ENCODE data around the gene RABGEF1. TPM values are rescaled to one million over a fixed set of nuclear protein-coding genes. Genes with fewer than 3 reads are reported as not detected.
"Not testable (repeated sequence)": the region's sequence is repeated elsewhere in the genome, so short reads cannot be mapped to it uniquely, and the experiment has no call there.

The RABGEF1 gene
- total RNA-seq, 1 experiment from 2014 or later: 35.2 TPM

DNA sequence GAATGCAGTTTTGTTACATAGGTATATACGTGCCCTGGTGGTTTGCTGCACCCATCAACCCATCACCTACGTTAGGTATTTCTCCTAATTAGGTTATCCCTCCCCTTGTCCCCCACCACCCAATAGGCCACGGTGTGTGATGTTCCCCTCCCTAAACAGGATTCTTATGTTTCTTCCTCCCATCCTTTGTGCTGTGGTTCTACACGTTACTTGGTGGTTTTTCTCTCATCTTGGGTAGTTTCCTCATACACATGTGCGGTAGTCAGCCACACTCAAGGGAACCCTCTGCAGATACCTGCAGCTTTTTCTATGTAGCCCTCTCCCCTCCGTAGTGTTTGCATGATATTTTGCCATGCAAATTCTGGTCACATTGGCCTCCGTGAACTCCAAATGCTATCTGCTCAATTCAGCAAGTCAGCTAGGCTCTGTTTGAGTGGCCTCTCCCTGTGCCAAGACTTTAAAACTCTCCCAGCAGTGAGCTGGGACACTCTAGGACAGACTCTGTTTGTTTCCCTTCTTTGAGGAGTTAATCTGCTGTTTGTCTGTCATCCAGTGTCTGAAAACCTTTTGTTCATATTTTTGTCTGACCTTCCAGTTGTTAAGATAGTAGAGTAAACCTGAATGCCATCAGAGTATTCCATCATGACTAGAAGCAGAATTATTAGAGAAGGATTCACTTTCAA lies 41.0 kb downstream of the RABGEF1 start:
- Histone ChIP-seq H3K27ac (no peak overlapping the region), H3K9me3 (ENCODE audit: insufficient read depth, low read depth) (no peaks in the 10 kb centered on the region), H3K4me1 (replicated peaks; ENCODE audit: insufficient read depth) (no peaks in the 10 kb centered on the region), H3K36me3 (ENCODE audit: low read depth) (peaks cover 3% of the 10 kb centered on the region; the same call in 1 of the 2 replicates), H3K79me2 (ENCODE audit: low read depth) (no peaks in the 10 kb centered on the region), H3K9me2 (ENCODE audit: insufficient read depth) (no peaks in the 10 kb centered on the region), H4K20me1 (ENCODE audit: insufficient read depth) (0 out of 2 replicates have a peak, but pooled peaks cover 4% of the 10 kb centered on the region), H3K4me2 (no peak overlapping the region), H2AFZ (no peak overlapping the region), H3F3A (ENCODE audit: insufficient read depth, low read depth) (no peaks in the 10 kb centered on the region), H3K4me3 (no peak overlapping the region), H3K27me3 (ENCODE audit: insufficient read depth, low read depth) (no peaks in the 10 kb centered on the region)
- POLR2A ChIA-PET (ENCODE audit: unreplicated experiment): no interaction called here
- no TSS peak for BruUV-seq (replicated peaks)
- CTCF ChIA-PET: no interaction called here
- intact Hi-C loops (cut with micrococcal nuclease; ENCODE audit: unreplicated experiment): no loop called here
- DNase-seq: no peak
- TF ChIP-seq, protein P1, sequence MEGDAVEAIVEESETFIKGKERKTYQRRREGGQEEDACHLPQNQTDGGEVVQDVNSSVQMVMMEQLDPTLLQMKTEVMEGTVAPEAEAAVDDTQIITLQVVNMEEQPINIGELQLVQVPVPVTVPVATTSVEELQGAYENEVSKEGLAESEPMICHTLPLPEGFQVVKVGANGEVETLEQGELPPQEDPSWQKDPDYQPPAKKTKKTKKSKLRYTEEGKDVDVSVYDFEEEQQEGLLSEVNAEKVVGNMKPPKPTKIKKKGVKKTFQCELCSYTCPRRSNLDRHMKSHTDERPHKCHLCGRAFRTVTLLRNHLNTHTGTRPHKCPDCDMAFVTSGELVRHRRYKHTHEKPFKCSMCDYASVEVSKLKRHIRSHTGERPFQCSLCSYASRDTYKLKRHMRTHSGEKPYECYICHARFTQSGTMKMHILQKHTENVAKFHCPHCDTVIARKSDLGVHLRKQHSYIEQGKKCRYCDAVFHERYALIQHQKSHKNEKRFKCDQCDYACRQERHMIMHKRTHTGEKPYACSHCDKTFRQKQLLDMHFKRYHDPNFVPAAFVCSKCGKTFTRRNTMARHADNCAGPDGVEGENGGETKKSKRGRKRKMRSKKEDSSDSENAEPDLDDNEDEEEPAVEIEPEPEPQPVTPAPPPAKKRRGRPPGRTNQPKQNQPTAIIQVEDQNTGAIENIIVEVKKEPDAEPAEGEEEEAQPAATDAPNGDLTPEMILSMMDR (conservative IDR thresholded peaks at IDR 0.05): no peak
- no peak for TF ChIP-seq EZH2 (IDR thresholded peaks at IDR 0.05; ENCODE audit: low read depth)

DNA sequence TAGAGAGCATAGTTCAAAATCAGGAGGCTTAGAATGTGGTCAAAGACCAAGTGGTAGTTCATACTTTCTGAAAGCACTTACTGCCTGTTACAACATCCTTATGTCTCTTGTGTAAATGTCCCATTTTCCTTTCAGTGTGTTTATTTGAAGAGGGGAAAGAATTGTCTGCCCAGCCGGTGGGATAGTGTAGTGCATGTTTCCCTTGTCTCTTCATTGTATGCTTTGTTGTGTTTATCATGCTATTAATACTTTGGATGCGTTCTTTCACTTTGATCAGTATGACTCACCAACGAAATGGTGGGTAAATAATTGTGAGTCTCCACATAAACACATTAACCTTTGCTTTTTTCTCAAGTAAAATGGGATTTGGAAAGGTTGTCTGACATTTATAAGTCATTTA lies 42.3 kb downstream of the RABGEF1 start:
- POLR2A ChIA-PET (ENCODE audit: unreplicated experiment); intact Hi-C loops (cut with micrococcal nuclease; ENCODE audit: unreplicated experiment): not testable (repeated sequence)

DNA sequence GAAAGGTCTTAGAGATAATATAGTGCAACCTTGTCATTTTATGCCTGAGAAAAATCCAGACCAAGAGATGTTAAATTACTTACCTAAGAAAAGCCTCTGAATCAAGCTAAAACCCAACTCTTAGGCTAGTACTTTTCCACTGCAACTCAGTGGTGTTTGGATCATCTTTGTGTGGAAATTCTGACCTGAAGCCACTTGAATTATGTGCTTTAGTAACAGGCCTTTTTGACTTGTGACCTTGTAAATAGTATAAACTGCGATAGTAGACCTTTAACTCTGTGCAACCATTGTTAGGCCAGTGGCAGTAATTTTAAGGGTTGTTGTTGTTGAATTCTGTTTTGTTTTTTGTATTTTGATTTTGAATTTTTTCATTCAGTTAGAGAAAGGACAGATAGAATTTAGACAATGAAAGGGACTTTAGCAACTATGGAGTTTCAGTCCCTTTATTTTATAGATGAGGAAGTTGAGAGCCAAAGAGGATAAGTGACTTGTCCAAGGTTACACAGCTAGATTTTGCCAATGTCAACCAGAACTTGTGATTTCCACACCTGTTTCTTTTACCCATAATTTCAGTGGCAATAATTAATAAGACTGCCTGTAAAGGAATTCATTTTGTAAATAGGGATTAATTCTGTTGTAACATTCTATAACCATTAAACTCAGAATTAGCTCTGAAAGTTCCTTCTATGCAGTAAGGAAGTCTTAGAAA lies 43.5 kb downstream of the RABGEF1 start:
- H3K4me2 ChIP-seq; DNase-seq; H3K4me3 ChIP-seq; H3K27me3 ChIP-seq (ENCODE audit: insufficient read depth, low read depth); H3K79me2 ChIP-seq (ENCODE audit: low read depth); intact Hi-C loops (cut with micrococcal nuclease; ENCODE audit: unreplicated experiment); H2AFZ ChIP-seq; POLR2A ChIA-PET (ENCODE audit: unreplicated experiment); H3F3A ChIP-seq (ENCODE audit: insufficient read depth, low read depth); H3K9me3 ChIP-seq (ENCODE audit: insufficient read depth, low read depth); H4K20me1 ChIP-seq (ENCODE audit: insufficient read depth); H3K4me1 ChIP-seq (replicated peaks; ENCODE audit: insufficient read depth); CTCF ChIA-PET; H3K9me2 ChIP-seq (ENCODE audit: insufficient read depth); H3K27ac ChIP-seq; BruUV-seq (replicated peaks): not testable (repeated sequence)
- peaks cover 11% of the 10 kb centered on the region for H3K36me3 ChIP-seq (ENCODE audit: low read depth)

More for the DNA sequence above, 42.3 kb downstream of the RABGEF1 start:
- H3K4me3 ChIP-seq; H2AFZ ChIP-seq; H3K27ac ChIP-seq; H3K4me2 ChIP-seq; H3K9me2 ChIP-seq (ENCODE audit: insufficient read depth); CTCF ChIA-PET; H3K9me3 ChIP-seq (ENCODE audit: insufficient read depth, low read depth); H3K4me1 ChIP-seq (replicated peaks; ENCODE audit: insufficient read depth); H3K27me3 ChIP-seq (ENCODE audit: insufficient read depth, low read depth); H4K20me1 ChIP-seq (ENCODE audit: insufficient read depth); DNase-seq; H3K79me2 ChIP-seq (ENCODE audit: low read depth); BruUV-seq (replicated peaks); H3F3A ChIP-seq (ENCODE audit: insufficient read depth, low read depth): not testable (repeated sequence)
- peaks cover 11% of the 10 kb centered on the region for H3K36me3 ChIP-seq (ENCODE audit: low read depth)

DNA sequence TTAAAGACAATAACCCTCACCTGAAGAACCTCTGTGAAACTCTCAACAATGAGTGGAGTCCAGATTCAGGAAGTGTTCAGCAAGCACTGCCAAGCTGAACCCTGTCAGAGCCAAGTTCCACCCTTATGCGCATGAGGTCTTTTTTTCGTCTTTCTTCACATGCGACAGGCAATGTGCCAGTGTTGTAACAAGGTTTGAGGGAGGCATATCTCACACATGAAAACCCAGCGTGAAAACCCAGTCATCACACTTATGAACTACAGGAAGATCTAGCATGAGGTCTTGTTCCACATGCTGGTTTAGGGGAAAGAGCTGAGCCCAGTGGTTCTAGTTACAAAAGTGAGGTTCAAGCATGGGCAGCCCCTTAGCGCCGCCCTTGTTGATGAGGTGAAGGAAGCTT lies 49.7 kb downstream of the RABGEF1 start:
- Histone ChIP-seq H3K4me1 (replicated peaks; ENCODE audit: insufficient read depth) (no peaks in the 10 kb centered on the region), H3K9me2 (ENCODE audit: insufficient read depth) (no peaks in the 10 kb centered on the region), H3K9me3 (ENCODE audit: insufficient read depth, low read depth) (no peaks in the 10 kb centered on the region), H4K20me1 (ENCODE audit: insufficient read depth) (no peaks in the 10 kb centered on the region; the same call in 1 of the 2 replicates), H3K79me2 (ENCODE audit: low read depth) (no peaks in the 10 kb centered on the region), H3K27me3 (ENCODE audit: insufficient read depth, low read depth) (no peaks in the 10 kb centered on the region), H2AFZ (no peak overlapping the region), H3K36me3 (ENCODE audit: low read depth) (peaks cover 22% of the 10 kb centered on the region), H3F3A (ENCODE audit: insufficient read depth, low read depth) (no peaks in the 10 kb centered on the region), H3K4me3 (no peak overlapping the region), H3K27ac (no peak overlapping the region), H3K4me2 (no peak overlapping the region)
- TF ChIP-seq, protein P1 (conservative IDR thresholded peaks at IDR 0.05): no peak
- no TSS peak for BruUV-seq (replicated peaks)
- POLR2A ChIA-PET (ENCODE audit: unreplicated experiment): no interaction called here
- DNase-seq: no peak
- intact Hi-C loops (cut with micrococcal nuclease; ENCODE audit: unreplicated experiment): no loop called here
- CTCF ChIA-PET: no interaction called here

Data from PC-9 (cell line).